Caki2 (cell line): ENCODE data around the gene YBEY. TPM values are rescaled to one million over a fixed set of nuclear protein-coding genes. Genes with fewer than 3 reads are reported as not detected.

Experiments
- DNase-seq: peaks from one replicate; pipeline ENCODE4 v3.0.0-alpha.2; 2015; ENCODE audit warnings: low read depth
- in situ Hi-C: cut with HindIII; loops from 2 replicates; pipeline ENCODE4 v1.10.0; 2016; ENCODE audit warnings: low sequenced_read_pairs, low pct_unique_long_range_greater_than_20kb, mixed read lengths
- total RNA-seq: library from RNA; depleted of rRNA; stranded (reverse); fragments of >200 nt; shearing (Covaris generic); gene quantifications from 2 replicates; pipeline ENCODE4 v1.2.3, GENCODE V29; 2014; ENCODE audit warnings: low replicate concordance

YBEY gene
- total RNA-seq, 1 experiment from 2014 or later = 44.3 TPM

DNA sequence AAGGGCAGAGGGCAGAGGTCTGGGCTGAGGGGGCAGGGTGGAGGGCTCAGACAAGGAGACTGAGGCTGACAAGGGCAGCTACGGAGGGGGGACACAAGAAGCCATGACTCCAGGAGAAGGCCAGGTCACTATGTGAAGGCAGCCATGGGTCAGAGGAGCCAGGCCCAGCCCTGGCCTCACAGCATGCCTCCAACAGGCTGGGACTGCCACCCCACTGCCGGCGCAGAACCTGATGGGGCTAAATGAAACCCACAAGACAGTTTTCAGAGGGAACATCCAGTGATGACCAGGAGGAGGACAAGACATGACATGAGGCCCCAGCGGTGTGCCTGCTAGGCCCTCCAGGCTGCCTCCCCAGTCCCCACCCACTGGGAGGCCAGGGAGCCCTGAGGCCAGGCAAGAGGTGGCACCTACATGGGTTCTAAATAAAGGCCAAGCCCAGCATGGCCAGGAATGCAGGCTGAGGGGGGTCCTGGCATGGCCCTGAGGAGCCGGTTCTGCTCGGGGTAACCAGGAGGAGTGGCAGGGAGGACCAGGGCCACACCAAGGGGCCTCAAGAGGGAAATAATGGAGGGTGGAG, 30.3 kb upstream of the YBEY start:
- in situ Hi-C loops = no loop called here

DNA sequence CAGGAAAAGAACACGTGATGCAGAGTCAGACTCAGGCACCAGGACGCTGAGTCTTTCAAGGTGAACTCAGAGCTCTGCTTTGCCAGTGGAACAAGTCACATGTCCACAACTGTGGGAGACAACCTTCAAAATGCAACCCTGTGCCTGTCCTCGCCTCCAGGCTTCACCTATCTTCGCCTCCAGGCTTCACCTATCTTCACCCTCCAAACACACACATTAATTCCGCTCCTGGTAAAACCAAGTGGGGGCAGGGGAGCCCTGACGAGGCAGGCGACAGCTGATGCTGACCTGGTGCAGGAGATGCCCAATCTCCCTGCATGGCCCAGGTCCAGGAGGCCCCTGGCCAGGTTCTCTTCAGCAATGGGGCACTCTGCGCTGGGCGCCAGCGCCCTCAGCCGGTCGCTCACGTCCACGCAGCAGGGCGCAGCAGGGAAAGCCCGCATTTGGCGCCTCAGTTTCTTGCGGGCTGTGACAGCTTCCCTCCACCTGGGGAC, 29.6 kb upstream of the YBEY start:
- no peak for DNase-seq
- in situ Hi-C loops = no loop called here

More for the DNA sequence above, 30.3 kb upstream of the YBEY start:
- DNase-seq = no peak

DNA sequence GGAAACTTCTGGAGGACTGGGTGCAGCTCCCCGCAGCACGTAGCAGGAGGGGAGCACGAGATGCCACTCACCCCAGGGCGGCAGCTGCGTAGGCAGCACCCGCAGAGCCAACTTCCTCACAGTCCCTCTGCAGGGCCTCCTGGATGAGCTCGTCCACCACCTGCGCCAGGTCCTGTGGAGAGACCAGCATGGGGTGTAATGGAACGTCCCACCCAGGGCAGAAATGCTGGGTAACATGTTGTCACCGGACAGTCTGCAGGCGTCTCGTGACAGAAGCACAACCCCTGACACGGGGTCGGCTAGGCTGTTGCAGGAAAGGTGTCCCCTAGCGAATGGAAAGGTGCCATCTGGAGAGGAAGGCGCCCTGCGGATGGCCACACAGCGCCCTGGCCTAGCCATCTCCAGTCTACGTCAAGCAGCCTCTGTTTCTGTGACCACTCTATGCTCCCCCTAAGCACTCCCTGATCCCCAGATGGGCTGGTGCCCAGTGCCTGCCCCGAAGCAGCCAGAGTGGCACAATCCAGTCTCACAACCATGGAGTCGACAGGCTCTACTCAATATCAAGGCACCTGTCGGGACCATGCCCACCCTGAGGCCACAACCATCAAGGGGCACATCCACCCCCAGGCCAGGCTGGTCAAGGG, 22.0 kb upstream of the YBEY start:
- in situ Hi-C loops = no loop called here

DNA sequence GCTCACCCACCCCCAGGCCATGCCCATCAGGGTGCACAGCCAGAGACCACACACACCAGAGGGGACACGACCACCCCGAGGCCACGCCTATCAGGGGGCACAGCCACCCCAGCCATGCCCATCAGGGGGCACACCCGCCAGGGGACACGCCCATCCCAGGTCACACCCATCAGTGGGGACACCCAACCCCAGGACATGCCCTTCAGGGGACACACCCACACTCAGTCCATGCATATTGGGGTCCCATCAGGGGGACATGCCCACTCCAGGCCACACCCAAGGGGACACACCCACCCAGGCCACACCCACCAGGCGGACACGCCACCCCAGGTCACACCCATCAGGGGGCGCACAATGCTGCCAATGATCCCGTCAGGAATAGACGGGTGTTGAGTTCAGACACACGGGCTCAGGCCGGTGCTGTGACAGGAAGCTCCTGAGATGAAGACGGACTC, 21.4 kb upstream of the YBEY start:
- in situ Hi-C loops = no loop called here
- DNase-seq = no peak

More for the DNA sequence above, 22.0 kb upstream of the YBEY start:
- no peak for DNase-seq

DNA sequence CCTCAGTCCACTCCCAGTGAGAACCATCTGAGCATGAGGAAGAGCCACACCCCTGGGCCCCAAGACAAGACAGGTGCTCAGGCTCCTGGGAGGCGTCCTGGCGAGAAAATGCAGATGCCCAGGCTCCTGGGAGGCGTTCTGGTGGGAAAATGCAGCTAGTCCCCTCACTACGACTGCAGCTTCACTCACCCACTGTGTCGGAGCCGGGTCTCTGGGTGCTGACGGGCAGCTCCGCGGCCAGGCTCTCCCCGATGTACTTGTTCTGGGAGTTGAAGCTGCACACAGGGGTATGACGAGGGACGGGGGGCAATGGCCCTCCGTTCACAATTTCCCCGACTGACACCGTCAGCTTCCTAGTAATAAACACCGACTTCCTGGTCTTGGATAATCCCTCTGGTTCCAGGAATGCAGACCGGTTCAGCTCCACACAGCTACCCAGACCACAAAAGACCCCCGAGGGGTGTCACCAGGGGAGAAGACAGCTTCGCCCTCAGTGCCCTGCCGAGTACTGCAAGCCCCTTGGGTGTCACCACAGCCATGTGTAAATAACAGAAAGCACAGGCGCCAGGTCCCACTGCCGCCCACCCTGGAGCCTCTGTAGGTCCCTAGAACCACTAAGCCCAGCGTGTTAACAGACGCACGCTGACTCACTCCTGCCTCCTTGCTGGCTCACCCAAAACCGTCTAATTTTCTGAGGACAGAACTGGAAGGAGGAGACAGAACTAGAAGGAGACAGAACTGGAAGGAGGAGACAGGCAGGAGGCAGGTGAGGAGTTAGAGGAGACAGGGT, 20.2 kb upstream of the YBEY start:
- in situ Hi-C loops = no loop called here
- no peak for DNase-seq

DNA sequence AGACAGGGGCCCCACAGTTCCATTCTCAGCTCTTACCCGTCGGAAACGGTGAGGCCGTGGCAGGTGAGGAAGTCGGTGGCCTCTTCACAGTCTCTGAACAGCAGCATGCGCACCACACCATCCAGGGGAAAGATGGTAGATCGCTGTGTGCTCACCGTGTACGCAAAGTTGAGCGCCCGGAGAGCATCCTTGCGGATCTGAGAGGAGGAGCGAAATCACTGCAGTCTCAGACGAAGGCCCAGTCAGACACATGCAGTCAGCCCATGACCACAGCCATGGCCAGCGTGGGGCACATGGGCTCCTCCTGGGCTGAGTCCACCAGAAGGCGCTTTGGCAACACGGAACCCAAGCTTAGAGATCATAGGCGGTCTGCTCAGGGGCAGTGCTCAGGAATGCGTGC, 19.2 kb upstream of the YBEY start:
- in situ Hi-C loops = no loop called here
- DNase-seq = no peak

DNA sequence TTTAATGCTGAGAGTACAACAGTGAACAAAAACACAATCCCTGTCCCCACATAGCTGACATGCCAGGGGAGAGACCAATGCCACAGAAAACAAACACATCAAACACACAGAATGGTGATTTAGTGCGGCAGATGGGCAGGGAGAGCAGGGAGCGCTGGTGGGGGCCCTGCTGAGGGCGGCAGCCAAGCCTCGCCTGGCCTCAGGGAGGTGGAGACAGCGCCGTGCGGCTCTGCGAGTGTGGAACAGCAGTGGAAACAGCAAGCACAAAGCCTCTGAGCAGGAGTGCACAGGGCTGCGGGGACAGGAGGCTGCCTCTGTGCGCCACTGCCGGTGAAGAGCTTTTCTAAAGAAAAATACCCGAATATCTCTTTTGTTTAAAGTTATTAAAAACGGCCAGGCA, 17.8 kb upstream of the YBEY start:
- in situ Hi-C loops = no loop called here
- no peak for DNase-seq

DNA sequence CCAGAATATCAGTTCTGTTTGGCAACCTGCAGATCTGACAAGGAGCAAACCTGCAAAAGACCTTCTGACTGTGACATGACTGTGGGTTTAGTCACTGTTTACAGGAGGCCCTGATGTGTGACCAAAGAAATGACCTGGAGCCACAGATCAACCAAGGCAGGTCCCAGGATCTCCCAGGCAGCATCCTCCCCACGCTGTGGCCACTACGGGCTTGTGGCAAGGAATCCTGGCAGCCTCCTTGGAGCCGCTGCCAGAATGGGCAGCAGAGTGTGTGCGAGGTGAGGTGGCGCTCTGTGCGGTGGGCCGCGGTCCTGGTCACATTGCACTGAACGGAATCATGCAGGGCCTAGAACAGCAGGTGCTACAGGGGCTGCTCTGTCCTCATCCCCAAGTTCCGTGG, 16.7 kb upstream of the YBEY start:
- DNase-seq = peak; percentile 93
- in situ Hi-C loops = no loop called here

DNA sequence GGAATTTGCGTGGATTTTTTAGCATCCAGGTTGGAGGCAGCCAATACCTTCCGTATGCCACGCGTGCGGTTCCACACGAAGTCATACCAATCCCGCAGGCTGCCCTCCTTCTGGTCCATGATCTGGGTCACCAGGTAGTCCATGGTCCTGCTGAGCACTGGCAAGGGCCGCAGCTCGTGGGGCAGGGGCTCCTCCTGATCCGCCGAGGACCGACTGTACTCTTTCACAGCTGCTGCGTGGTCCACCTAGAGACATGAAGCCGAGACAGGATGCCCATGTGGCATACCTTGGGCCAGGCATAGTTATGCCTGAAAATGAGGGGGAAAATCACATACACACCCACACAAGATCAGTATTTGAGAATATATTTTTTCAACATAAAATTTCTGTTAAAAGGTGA, 12.8 kb upstream of the YBEY start:
- DNase-seq = no peak
- in situ Hi-C loops = no loop called here

DNA sequence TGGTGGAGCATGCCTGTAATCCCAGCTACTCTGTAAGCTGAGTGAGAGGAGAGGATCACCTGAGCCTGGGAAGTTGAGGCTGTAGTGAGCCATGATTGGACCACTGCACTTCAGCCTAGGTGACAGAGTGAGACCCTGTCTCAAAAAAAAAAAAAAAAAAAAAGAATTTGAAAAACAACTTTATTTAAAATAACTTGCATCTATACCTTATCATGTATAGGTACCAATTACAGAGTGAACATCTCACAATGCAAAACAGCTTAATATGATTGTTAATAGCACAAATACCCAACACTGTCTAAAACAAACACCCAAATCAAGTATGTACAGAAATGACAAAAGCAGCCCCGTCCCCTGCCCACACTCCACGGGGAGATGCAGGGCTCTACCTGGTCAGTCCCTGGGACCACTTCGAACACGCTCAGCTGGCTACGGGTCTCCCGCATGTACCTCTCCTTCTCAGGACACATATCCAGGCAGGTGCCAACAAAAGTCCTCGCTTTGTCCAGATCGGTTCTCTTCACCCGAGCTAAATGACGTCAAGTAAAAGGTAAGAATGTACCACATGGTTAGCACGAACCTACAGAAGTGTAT, 11.2 kb upstream of the YBEY start:
- in situ Hi-C loops = no loop called here
- no peak for DNase-seq

DNA sequence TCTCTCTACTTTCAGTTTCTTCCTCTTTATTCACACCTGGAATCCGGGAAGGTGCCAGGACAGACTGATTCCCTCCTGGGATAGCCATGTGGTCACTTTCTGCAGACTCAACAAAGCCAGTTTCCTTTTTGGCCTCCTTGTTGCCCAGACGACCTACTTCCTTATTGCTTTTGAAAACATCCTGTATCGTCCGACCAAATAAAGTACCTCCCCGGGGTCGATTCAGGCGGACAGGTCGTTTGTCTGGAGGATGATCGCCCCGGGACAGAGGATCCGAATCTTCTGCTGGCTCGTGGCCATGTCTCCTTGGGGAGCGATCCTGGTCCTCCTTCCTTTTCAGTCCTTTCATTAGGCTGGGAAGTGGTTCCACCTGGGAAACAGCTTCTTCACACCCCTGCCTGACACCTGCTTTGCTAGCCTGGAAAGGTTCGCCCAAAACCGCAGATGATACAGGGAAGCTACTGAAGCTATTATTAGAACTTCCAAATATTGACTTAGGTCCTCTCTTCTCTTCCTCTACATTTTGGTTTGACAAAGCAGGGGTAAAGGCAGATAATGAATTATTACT, 2.0 kb upstream of the YBEY start:
- in situ Hi-C loops = no loop called here
- DNase-seq = no peak

DNA sequence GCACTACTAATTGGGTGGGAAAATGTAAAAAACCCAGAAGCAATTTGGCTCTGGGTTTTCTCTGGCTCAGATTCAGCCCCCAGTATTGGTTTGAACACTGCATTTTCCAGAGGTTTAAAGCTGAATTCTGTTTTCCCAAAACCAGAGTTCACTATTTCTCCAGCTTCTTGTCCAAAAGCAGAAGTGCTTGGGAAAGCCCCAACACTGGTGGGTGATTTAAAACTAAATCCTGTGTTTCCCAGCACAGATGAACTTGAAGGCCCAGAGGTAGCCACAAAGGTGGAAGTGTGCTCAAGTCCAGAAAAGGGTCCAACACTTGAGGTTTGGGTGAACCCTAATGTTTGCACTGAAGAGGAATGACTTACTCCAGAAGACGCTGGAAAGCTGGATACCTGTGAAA, 1.4 kb upstream of the YBEY start:
- no peak for DNase-seq
- in situ Hi-C loops = no loop called here

DNA sequence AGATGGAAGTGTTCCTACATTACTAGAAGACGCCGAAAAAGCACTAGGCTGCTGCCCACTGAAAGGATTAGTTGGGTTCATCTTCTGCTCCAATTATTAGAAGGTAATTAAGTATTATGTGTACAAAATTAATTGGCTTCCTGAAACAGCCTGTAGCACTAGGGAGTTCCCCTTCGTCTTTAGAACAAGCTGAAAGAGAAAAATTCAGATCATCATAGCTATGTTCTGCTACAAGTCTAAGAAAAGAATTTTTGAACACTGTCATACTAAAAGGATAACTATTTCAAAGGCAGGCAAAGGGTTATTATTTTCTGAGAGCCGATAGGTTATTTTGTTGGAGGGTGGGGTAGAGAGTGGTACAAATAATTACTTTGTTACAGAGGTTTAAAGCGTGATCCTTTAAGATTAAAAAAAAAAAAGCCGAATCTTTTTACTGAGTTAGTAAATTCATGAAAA, 908 bp upstream of the YBEY start, which contains the start of gene MCM3AP:
Gene MCM3AP (minus strand): TSS at position 406 of the 456 bp plus-strand sequence. CDS start 325 bp downstream, at position 81.
- in situ Hi-C loops = no loop called here
- no peak for DNase-seq

DNA sequence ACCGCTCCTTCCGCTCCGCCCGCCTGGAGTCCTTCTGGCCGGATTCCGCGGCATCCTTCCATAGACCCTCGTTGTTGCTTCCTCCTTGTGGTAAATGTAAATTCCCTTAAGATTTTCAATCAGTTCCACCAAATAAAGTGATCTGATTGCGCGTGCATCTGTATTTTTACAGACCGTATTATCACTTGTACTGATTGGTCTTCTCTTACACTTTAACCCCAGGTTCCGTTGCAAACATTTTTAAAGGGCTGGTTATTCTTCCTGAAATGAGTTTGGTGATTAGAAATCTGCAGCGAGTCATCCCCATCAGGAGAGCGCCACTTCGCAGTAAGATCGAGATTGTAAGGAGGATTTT, 483 bp downstream of the YBEY start:
- in situ Hi-C loops = no loop called here
- DNase-seq = no peak

DNA sequence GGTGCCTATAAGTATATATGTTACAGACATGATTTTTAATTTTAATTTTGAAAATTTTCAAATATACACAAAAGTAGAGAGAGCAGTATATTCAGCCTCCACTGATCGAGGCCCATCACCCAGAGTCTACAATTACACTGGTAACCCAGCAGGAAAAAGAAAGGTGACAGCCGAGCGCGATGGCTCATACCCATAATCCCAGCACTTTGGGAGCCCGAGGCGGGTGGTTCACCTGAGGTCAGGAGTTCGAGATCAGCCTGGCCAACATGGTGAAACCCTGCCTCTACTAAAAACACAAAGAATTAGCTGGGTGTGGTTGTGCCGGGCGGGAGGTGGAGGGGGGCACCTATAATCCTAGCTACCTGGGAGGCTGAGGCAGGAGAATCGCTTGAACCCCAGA, 1.4 kb downstream of the YBEY start:
- in situ Hi-C loops = no loop called here
- no peak for DNase-seq

DNA sequence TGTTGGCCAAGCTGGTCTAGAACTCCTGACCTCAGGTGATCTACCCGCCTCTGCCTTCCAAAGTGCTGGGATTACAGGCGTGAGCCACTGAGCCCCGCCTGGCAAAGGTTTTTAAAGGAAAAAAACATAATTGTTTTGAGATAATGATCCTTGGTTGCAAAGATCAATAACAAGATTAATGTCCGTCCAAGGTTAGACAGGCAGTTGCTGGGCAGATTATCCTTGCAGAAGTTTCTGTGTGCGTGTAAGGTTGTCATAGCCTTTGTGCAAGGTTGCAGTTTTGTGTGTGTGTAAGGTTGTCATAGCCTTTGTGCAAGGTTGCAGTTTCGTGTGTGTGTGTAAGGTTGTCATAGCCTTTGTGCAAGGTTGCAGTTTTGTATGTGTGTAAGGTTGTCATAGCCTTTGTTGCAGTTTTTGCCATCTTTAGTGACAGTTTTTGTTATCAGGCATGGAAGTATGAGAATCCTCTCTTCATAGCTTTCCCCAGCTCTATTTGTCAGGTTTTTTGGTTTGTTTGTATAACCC, 3.6 kb downstream of the YBEY start:
- in situ Hi-C loops = no loop called here
- no peak for DNase-seq

DNA sequence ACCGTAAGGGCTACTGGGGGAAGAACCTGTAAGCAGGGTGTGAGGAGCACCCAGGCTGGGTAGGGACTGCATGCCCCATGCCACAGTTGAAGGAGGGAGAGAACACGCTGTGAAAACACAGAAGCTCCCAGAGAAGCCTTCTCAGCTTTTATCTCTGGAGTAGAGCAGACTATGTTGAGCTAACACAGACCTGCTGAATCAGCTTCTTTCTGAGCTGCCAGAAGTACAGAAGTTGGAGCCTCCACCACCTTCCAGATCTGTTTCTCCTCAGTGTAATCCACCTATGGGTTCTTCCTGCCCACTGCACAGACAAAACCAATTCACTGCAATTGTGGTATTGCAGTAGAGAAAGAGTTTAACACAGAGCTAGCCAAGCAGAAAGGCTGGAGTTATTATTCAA, 5.4 kb downstream of the YBEY start:
- no peak for DNase-seq
- in situ Hi-C loops = no loop called here

DNA sequence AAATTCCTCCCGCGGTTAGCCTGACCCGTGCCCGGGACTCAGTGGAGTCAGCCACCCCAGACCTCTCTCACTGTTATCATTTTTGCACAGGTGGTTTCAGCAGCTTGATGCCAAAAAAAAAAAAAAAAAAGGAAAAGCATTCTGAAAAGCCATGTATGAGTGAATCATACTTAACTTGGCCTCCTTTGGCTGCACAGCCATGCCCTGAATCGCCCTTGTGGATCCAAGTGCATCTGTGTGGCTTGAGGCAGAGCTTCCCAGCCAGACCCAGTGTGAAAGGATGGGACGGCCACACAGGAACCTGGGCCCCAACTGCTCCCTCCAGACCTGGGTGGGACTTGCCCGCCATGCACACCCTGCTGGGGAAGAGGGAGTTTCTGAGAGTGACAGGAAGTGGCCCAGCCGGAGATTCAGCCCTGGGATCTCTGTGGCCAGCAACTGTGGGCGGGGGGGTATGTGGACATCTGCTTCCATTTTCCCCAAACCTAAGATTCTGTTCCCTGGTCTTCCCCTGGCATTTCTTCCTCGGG, 8.6 kb downstream of the YBEY start:
- in situ Hi-C loops = no loop called here
- peak; percentile 87 for DNase-seq
